Measurements from ENCODE around the gene EEIG2. TPM values are rescaled to one million over a fixed set of nuclear protein-coding genes. Genes with fewer than 3 reads are reported as not detected.
A peak's percentile ranks its signal among the peaks of the same experiment; 100 is the strongest.

Gene EEIG2
- total RNA-seq, 1 donor from 2014 or later: 18.8 TPM

- peaks cover 17% of the 10 kb centered on the region for H3K36me3 Mint-ChIP-seq (ENCODE audit: low read depth, unreplicated experiment)
- H3K27ac Mint-ChIP-seq (ENCODE audit: unreplicated experiment): no peak overlapping the region
- H3K27me3 Mint-ChIP-seq (ENCODE audit: unreplicated experiment): no peaks in the 10 kb centered on the region
- TF ChIP-seq CTCF (IDR thresholded peaks at IDR 0.05; ENCODE audit: unreplicated experiment): no peak
- no peak overlapping the region for H3K4me3 Mint-ChIP-seq (ENCODE audit: unreplicated experiment)
- DNase-seq (ENCODE audit: low spot score): no peak
- H3K9me3 Mint-ChIP-seq (ENCODE audit: unreplicated experiment): peaks cover 8% of the 10 kb centered on the region
- peaks cover 10% of the 10 kb centered on the region for H3K4me1 Mint-ChIP-seq (ENCODE audit: unreplicated experiment)
Observed at GRCh38 chr1:108584428-108584856, 24.5 kb downstream of the EEIG2 start.

- Mint-ChIP-seq H3K9me3 (ENCODE audit: unreplicated experiment) (peaks cover 5% of the 10 kb centered on the region), H3K4me1 (ENCODE audit: unreplicated experiment) (peaks cover 15% of the 10 kb centered on the region), H3K27me3 (ENCODE audit: unreplicated experiment) (no peaks in the 10 kb centered on the region), H3K27ac (ENCODE audit: unreplicated experiment) (no peak overlapping the region), H3K36me3 (ENCODE audit: low read depth, unreplicated experiment) (peaks cover 9% of the 10 kb centered on the region), H3K4me3 (ENCODE audit: unreplicated experiment) (no peak overlapping the region)
- TF ChIP-seq CTCF (IDR thresholded peaks at IDR 0.05; ENCODE audit: unreplicated experiment): no peak
- DNase-seq (ENCODE audit: low spot score): no peak
Observed at GRCh38 chr1:108585313-108585712, 25.4 kb downstream of the EEIG2 start.

- Mint-ChIP-seq H3K27me3 (ENCODE audit: unreplicated experiment) (no peaks in the 10 kb centered on the region), H3K4me3 (ENCODE audit: unreplicated experiment) (no peak overlapping the region), H3K27ac (ENCODE audit: unreplicated experiment) (peak overlapping the region; percentile 39), H3K9me3 (ENCODE audit: unreplicated experiment) (no peaks in the 10 kb centered on the region), H3K4me1 (ENCODE audit: unreplicated experiment) (peaks cover 23% of the 10 kb centered on the region), H3K36me3 (ENCODE audit: low read depth, unreplicated experiment) (peaks cover 4% of the 10 kb centered on the region)
- DNase-seq (ENCODE audit: low spot score): no peak
- no peak for TF ChIP-seq CTCF (IDR thresholded peaks at IDR 0.05; ENCODE audit: unreplicated experiment)
Observed at GRCh38 chr1:108590441-108590840, 30.5 kb downstream of the EEIG2 start.

GRCh38 chr1:108590957-108591356 is 31.1 kb downstream of the EEIG2 start:
- DNase-seq (ENCODE audit: low spot score): no peak
- Mint-ChIP-seq H3K27ac (ENCODE audit: unreplicated experiment) (no peak overlapping the region), H3K4me3 (ENCODE audit: unreplicated experiment) (no peak overlapping the region), H3K4me1 (ENCODE audit: unreplicated experiment) (peaks cover 22% of the 10 kb centered on the region), H3K27me3 (ENCODE audit: unreplicated experiment) (no peaks in the 10 kb centered on the region), H3K9me3 (ENCODE audit: unreplicated experiment) (no peaks in the 10 kb centered on the region), H3K36me3 (ENCODE audit: low read depth, unreplicated experiment) (peaks cover 4% of the 10 kb centered on the region)
- TF ChIP-seq CTCF (IDR thresholded peaks at IDR 0.05; ENCODE audit: unreplicated experiment): no peak

- Mint-ChIP-seq H3K36me3 (ENCODE audit: low read depth, unreplicated experiment) (peaks cover 4% of the 10 kb centered on the region), H3K9me3 (ENCODE audit: unreplicated experiment) (no peaks in the 10 kb centered on the region), H3K4me3 (ENCODE audit: unreplicated experiment) (no peak overlapping the region), H3K27ac (ENCODE audit: unreplicated experiment) (peak overlapping the region; percentile 82), H3K4me1 (ENCODE audit: unreplicated experiment) (peaks cover 22% of the 10 kb centered on the region), H3K27me3 (ENCODE audit: unreplicated experiment) (no peaks in the 10 kb centered on the region)
- no peak for TF ChIP-seq CTCF (IDR thresholded peaks at IDR 0.05; ENCODE audit: unreplicated experiment)
- no peak for DNase-seq (ENCODE audit: low spot score)
Observed at GRCh38 chr1:108591466-108591865, 31.6 kb downstream of the EEIG2 start.
